GM19099 (cell line): ENCODE measurements around the gene ZNF19.

ENCODE experiments used
- POLR2A ChIP-seq: IDR thresholded peaks from 3 replicates; pipeline ENCODE4 v1.6.1; 2011; ENCODE audit warnings: low read depth; ENCODE audit not compliant: insufficient read length; ENCODE audit errors: extremely low read depth

ZNF19 gene

GRCh38 chr16:71461686-71462648 is 27.2 kb downstream of the ZNF19 start, which contains the start of gene ZNF23:
ZNF23 (minus strand) TSS chr16:71462247; CDS start chr16:71456796, 5,451 bp downstream.
- TF ChIP-seq POLR2A = peak; percentile 97

- no peak for TF ChIP-seq POLR2A
Measured at GRCh38 chr16:71460941-71461340, 28.2 kb downstream of the ZNF19 start.

GRCh38 chr16:71460236-71460635 is 28.9 kb downstream of the ZNF19 start:
- no peak for TF ChIP-seq POLR2A

- TF ChIP-seq POLR2A = no peak
Measured at GRCh38 chr16:71459510-71459909, 29.6 kb downstream of the ZNF19 start.

DNA sequence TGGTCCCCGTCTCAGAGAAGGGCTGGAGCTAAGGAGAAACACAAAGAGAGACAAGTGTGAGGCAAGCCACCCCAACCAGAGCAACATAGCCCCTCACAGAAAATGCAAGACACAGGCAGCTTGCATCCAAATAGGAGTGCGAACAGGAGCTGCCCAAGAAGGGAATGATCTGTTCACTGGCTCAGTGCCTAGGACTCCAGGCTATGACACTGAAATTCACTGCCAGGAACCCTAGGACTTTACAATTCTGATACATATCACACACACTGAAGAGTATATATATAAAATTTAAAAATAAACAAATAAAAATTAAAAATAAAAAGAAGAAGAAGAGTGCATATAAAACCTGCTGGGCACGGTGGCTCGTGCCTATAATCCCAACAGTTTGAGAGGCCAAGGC is 32.3 kb downstream of the ZNF19 start:
- no peak for TF ChIP-seq POLR2A

DNA sequence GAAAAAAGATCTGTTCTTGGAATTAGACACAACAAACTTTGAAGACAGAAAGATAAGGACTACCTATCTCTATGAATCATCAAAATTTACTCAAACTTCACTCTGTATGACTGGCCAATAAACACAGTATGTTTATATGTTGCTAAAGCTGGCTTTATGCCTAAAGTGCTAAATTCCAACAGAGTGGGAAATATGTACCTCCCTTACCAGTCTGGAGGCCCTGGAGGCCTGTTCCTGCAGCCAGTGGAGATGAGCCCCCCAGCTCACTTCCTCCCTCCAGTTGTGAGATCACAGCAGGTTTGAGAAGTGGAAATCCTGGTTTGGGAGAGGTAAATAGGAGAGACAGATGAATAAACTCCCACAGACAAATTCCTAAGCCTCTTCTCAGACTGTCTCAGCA is 36.1 kb downstream of the ZNF19 start:
- TF ChIP-seq POLR2A = no peak

DNA sequence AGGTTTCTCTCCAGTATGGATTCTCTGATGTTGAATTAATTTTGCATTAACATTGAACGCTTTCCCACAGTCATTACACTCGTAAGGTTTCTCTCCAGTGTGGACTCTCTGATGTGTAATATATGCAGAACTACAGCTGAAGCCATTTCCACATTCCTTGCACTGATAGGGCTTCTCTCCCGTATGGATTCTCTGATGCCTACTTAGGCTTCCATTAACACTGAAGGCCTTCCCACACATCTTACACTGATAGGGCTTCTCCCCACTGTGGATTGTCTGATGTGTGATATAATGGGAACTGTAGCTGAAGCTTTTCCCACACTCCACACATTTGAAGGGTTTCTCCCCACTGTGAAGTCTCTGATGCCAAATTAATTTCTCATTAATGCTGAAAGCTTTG is 40.1 kb downstream of the ZNF19 start:
- TF ChIP-seq POLR2A = no peak

DNA sequence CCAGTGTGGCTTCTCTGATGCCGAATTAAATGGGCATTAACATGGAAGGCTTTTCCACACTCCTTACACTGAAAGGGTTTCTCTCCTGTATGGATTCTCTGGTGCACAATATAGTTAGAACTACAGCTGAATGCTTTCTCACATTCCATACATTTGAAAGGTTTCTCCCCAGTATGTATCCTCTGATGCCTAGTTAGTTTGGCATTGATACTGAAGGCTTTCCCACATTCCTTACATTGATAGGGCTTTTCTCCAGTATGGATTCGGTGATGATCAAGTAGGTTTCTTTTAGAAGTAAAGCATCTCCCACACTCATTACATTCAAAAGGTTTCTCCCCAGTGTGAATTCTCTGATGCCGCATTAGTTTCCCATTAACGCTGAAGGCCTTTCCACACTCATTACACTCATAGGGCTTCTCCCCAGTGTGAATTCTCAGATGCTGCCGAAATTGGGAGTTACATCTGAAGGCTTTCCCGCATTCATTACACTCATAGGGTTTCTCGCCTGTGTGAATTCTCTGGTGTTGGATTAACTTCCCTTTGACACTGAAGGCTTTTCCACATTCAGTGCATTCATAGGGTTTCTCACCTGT is 40.8 kb downstream of the ZNF19 start:
- TF ChIP-seq POLR2A = no peak

GRCh38 chr16:71443714-71444113 is 45.4 kb downstream of the ZNF19 start:
- no peak for TF ChIP-seq POLR2A

DNA sequence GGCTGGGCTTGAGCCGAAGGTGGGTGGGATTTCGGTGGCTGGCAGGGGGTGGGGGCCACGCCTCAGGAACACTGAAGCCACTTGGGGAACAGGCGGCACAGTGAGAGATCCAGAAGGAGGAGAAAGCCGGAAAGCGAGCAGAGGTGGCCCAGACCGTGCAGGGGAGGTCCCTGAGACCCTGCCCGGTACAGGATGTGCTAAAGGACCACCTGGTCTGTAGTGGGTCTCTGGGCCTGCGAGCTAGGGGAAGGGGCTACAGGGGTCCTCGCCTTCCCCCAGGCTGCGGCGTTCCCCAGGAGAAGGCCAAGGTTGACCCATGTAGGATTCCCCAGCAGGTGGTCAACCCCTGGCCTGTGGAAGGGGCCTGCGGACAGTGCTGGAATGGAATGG is 47.1 kb downstream of the ZNF19 start, which contains the start of gene TLE7:
Gene TLE7, minus strand, starts transcription at position 4 of the 390 bp plus-strand sequence. CDS start 8,730 bp downstream, outside the sequence.
- no peak for TF ChIP-seq POLR2A

GRCh38 chr16:71441348-71442050 is 47.6 kb downstream of the ZNF19 start:
- no peak for TF ChIP-seq POLR2A

DNA sequence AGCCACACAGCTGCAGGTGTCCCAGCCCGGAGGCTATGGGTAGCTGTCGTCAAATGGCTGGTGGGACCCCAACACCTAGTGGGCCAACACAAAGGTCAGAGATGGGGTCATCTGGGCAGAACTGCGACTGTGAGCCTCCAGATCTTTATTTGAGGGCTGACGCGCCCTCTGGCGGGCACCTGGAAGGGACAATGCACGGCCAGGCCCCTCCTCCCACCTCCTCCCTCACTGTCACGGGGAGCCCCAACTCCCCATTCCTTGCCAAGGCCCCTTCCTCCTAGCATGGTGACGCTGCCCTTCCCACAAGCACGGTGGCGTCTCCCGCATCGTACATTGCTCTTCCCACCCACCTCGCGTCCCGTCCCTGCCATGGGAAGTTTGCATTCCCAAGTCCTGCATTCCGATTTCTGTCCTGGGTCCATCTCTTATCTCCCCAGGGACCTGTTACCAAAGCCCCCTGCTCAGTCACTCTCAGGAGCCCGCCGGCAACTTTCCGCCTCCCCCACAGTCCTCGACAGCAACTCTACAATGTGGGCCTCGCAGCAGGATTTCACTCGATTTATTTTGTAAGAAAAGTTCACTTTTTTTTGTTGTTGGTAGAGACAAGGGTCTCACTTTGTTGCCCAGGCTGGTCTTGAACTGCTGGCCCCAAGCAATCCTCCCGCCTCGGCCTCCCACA is 48.3 kb downstream of the ZNF19 start:
- no peak for TF ChIP-seq POLR2A

GRCh38 chr16:71439523-71439922 is 49.6 kb downstream of the ZNF19 start:
- no peak for TF ChIP-seq POLR2A

DNA sequence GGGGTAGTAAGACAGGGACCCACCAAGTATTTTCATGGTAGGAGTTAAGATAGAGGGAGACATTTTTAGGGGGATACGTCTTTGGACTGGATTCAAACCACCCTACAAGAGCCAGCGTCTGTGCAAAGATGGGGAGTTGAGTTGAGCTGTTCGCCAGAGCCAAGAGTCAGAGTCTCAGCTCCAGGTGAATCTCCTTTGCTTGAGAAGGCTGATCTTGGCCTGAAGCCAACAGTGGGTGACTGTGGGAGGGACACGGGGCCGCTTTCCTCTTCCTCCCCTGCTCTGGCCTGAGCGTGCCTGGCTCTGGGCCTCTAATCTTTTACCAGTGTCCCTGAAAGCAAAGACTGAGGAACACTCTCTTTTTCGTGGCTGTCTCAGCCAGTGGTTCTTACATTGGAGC is 52.7 kb downstream of the ZNF19 start:
- no peak for TF ChIP-seq POLR2A

- TF ChIP-seq POLR2A = no peak
Measured at GRCh38 chr16:71432906-71433305, 56.2 kb downstream of the ZNF19 start.
